Gastroesophageal sphincter (tissue), 3 donors: Measurements from ENCODE around the gene ARMC7.

Source experiments
- POLR2A ChIP-seq, 2 donors: fragments of 450-650 bp; IDR thresholded peaks; one replicate each; pipeline ENCODE4 v1.6.1; 2017; ENCODE audit warnings: antibody characterized with exemption in 2 of 2, mild to moderate bottlenecking in 2 of 2, moderate library complexity in 1 of 2
- TF ChIP-seq, protein P1 (sequence below), 4 experiments: fragments of 200-600 bp in 2 of 4; fragments of 450-650 bp in 2 of 4; sonication (generic) in 1 of 4; IDR thresholded peaks; one replicate each; pipeline ENCODE4 v1.5.1; 2017 to 2019; ENCODE audit warnings: antibody characterized with exemption in 4 of 4, mild to moderate bottlenecking in 2 of 4, moderate library complexity in 2 of 4

DNA sequence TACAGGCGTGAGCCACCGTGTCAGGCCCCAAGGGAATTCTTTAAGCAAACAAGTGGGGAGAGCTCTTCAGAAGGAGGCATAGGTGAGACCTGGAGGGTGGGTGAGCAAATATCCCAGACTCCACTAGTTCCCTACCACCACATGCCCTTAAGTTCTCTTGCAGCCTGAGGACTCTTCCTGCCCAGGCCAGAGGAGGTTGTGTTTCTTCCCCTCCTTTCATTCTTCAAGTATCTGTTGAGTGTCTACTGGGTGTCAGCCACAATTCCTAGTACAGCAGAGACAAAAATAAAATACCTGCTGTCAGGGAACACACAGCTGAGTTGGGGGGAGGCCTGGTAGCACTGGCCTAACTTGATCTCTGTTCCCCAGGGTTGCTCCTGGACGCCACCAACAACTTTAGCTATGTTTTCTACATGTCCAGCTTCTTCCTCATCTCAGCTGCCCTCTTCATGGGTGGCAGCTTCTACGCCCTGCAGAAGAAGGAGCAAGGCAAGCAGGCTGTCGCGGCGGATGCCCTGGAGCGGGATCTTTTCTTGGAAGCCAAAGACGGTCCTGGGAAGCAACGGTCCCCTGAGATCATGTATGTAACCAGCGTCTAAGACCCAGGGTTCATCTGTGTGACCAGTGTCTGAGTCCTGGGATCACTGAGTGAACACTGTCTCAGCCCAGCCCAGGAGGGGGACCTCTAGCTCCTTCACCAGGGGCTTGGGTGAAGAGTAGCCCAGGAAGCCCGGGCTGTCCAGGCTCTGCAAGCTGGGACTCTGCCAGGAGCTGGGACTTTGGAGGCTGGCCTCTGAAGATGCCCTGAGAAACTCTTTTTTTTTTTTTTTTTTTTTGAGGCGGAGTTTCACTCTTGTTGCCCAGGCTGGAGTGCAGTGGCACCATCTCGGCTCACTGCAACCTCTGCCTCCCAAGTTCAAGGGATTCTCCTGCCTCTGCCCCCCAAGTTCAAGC lies 5.9 kb upstream of the ARMC7 start:
- TF ChIP-seq POLR2A (IDR thresholded peaks at IDR 0.05), result no peak
- TF ChIP-seq, protein P1, sequence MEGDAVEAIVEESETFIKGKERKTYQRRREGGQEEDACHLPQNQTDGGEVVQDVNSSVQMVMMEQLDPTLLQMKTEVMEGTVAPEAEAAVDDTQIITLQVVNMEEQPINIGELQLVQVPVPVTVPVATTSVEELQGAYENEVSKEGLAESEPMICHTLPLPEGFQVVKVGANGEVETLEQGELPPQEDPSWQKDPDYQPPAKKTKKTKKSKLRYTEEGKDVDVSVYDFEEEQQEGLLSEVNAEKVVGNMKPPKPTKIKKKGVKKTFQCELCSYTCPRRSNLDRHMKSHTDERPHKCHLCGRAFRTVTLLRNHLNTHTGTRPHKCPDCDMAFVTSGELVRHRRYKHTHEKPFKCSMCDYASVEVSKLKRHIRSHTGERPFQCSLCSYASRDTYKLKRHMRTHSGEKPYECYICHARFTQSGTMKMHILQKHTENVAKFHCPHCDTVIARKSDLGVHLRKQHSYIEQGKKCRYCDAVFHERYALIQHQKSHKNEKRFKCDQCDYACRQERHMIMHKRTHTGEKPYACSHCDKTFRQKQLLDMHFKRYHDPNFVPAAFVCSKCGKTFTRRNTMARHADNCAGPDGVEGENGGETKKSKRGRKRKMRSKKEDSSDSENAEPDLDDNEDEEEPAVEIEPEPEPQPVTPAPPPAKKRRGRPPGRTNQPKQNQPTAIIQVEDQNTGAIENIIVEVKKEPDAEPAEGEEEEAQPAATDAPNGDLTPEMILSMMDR (IDR thresholded peaks at IDR 0.05), result no peak
